Mononuclear cell (primary cell): ENCODE data around the gene RASL12. TPM values are rescaled to one million over a fixed set of nuclear protein-coding genes. Genes with fewer than 3 reads are reported as not detected.
"Not testable (repeated sequence)": the region's sequence is repeated elsewhere in the genome, so short reads cannot be mapped to it uniquely, and the experiment has no call there.

Experiments
- H3K27me3 ChIP-seq: 2 replicates; pipeline ENCODE4 v1.6.0; 2011; ENCODE audit warnings: low read length, control low read depth; ENCODE audit not compliant: insufficient read depth
- H3K4me1 ChIP-seq: 2 replicates; pipeline ENCODE4 v1.5.1; 2011; ENCODE audit warnings: mild to moderate bottlenecking, low read length, control low read depth; ENCODE audit not compliant: insufficient read depth
- H3K4me3 ChIP-seq: 2 replicates; pipeline ENCODE4 v1.5.1; 2011; ENCODE audit warnings: mild to moderate bottlenecking, low read length, moderate library complexity
- H3K9me3 ChIP-seq: 2 replicates; pipeline ENCODE4 v1.5.1; 2011; ENCODE audit warnings: low read depth, mild to moderate bottlenecking, control low read depth, low read length
- total RNA-seq: library from RNA; depleted of rRNA; stranded (reverse); fragments of >200 nt; gene quantifications from one replicate; pipeline ENCODE4 v1.2.3, GENCODE V29; 2012

RASL12 gene
- total RNA-seq, 1 donor, result not detected

- Histone ChIP-seq H3K4me1 (no peaks in the 10 kb centered on the region), H3K4me3 (no peak overlapping the region), H3K27me3 (peaks cover 7% of the 10 kb centered on the region), H3K9me3 (no peaks in the 10 kb centered on the region)
Observed at GRCh38 chr15:65085990-65086679, 18.3 kb upstream of the RASL12 start.

- Histone ChIP-seq H3K4me1 (no peaks in the 10 kb centered on the region), H3K27me3 (peaks cover 7% of the 10 kb centered on the region), H3K9me3 (no peaks in the 10 kb centered on the region), H3K4me3 (no peak overlapping the region)
Observed at GRCh38 chr15:65085207-65085753, 17.5 kb upstream of the RASL12 start.

- no peaks in the 10 kb centered on the region for H3K4me1 ChIP-seq
- H3K9me3 ChIP-seq, result no peaks in the 10 kb centered on the region
- peaks cover 7% of the 10 kb centered on the region for H3K27me3 ChIP-seq
- no peak overlapping the region for H3K4me3 ChIP-seq
Observed at GRCh38 chr15:65084500-65085206, 16.9 kb upstream of the RASL12 start.

GRCh38 chr15:65083262-65083701 is 15.5 kb upstream of the RASL12 start:
- no peaks in the 10 kb centered on the region for H3K9me3 ChIP-seq
- H3K4me1 ChIP-seq, result no peaks in the 10 kb centered on the region
- H3K4me3 ChIP-seq, result no peak overlapping the region
- H3K27me3 ChIP-seq, result peaks cover 12% of the 10 kb centered on the region

- no peaks in the 10 kb centered on the region for H3K9me3 ChIP-seq
- H3K4me1 ChIP-seq, result peaks cover 4% of the 10 kb centered on the region
- peaks cover 15% of the 10 kb centered on the region for H3K27me3 ChIP-seq
- H3K4me3 ChIP-seq, result no peak overlapping the region
Observed at GRCh38 chr15:65082303-65082953, 14.6 kb upstream of the RASL12 start.

GRCh38 chr15:65081758-65082157 is 14.0 kb upstream of the RASL12 start:
- no peaks in the 10 kb centered on the region for H3K9me3 ChIP-seq
- no peak overlapping the region for H3K4me3 ChIP-seq
- peaks cover 15% of the 10 kb centered on the region for H3K27me3 ChIP-seq

GRCh38 chr15:65081270-65081669 is 13.5 kb upstream of the RASL12 start:
- H3K4me1 ChIP-seq, result peaks cover 4% of the 10 kb centered on the region
- no peaks in the 10 kb centered on the region for H3K9me3 ChIP-seq
- no peak overlapping the region for H3K4me3 ChIP-seq
- H3K27me3 ChIP-seq, result peaks cover 15% of the 10 kb centered on the region

More at GRCh38 chr15:65081758-65082157, 14.0 kb upstream of the RASL12 start:
- peaks cover 4% of the 10 kb centered on the region for H3K4me1 ChIP-seq

- peaks cover 4% of the 10 kb centered on the region for H3K4me1 ChIP-seq
- no peaks in the 10 kb centered on the region for H3K9me3 ChIP-seq
- H3K4me3 ChIP-seq, result no peak overlapping the region
- H3K27me3 ChIP-seq, result peaks cover 15% of the 10 kb centered on the region
Observed at GRCh38 chr15:65079580-65079979, 11.8 kb upstream of the RASL12 start.

- H3K27me3 ChIP-seq, result peaks cover 8% of the 10 kb centered on the region
- H3K4me3 ChIP-seq, result no peak overlapping the region
- H3K9me3 ChIP-seq, result no peaks in the 10 kb centered on the region
- peaks cover 4% of the 10 kb centered on the region for H3K4me1 ChIP-seq
Observed at GRCh38 chr15:65077981-65078352, 10.2 kb upstream of the RASL12 start.

- H3K9me3 ChIP-seq, result no peaks in the 10 kb centered on the region
- peaks cover 4% of the 10 kb centered on the region for H3K4me1 ChIP-seq
- no peak overlapping the region for H3K4me3 ChIP-seq
- peaks cover 8% of the 10 kb centered on the region for H3K27me3 ChIP-seq
Observed at GRCh38 chr15:65077291-65077980, 9.6 kb upstream of the RASL12 start.

- Histone ChIP-seq H3K27me3 (peaks cover 8% of the 10 kb centered on the region), H3K9me3 (no peaks in the 10 kb centered on the region), H3K4me1 (peaks cover 4% of the 10 kb centered on the region), H3K4me3 (no peak within 1 kb of the TSS)
Observed at GRCh38 chr15:65076486-65077290, 8.9 kb upstream of the RASL12 start, which contains the start of gene KBTBD13. KBTBD13 (plus strand) TSS chr15:65076746; CDS start chr15:65076816, 70 bp downstream.

- H3K27me3 ChIP-seq, H3K4me3 ChIP-seq, H3K4me1 ChIP-seq, H3K9me3 ChIP-seq: not testable (repeated sequence)
Observed at GRCh38 chr15:65075607-65076395, 8.0 kb upstream of the RASL12 start.

GRCh38 chr15:65074946-65075345 is 7.2 kb upstream of the RASL12 start:
- H3K27me3 ChIP-seq, H3K9me3 ChIP-seq, H3K4me1 ChIP-seq, H3K4me3 ChIP-seq: not testable (repeated sequence)
